IMR-90 (cell line): ENCODE measurements around the gene ENO3. TPM values are rescaled to one million over a fixed set of nuclear protein-coding genes. Genes with fewer than 3 reads are reported as not detected.
A peak's percentile ranks its signal among the peaks of the same experiment; 100 is the strongest.

Experiments
- ATAC-seq: fragments of 200-7000 bp; cut with Tn5 transposase; 2 replicates; pipeline ENCODE4 v1.9.1; 2020; ENCODE audit warnings: low read depth, mild to moderate bottlenecking, moderate library complexity
- BruUV-seq: library from RNA; stranded (reverse); fragments of 400-500 nt; replicated peaks from 2 replicates; lab custom pipeline; 2021; lab: Mats Ljungman, UMichigan
- CTCF ChIA-PET: fragments of 300-600 bp; formaldehyde crosslinking; extraction: SDS; loops from one replicate; lab custom pipeline; 2021; ENCODE audit warnings: antibody characterized with exemption; lab: Yijun Ruan, JAX
- POLR2A ChIA-PET: fragments of 300-600 bp; sonication (Branson Sonifier 250); formaldehyde crosslinking; loops from one replicate; lab custom pipeline; 2022; ENCODE audit warnings: antibody characterized with exemption; ENCODE audit not compliant: unreplicated experiment; lab: Charles Lee
- DNase-seq: peaks from one replicate; pipeline ENCODE4 v3.0.0; 2013
- H2AFZ ChIP-seq: replicated peaks from 2 replicates; pipeline ENCODE3; 2013; ENCODE audit warnings: low read length, mild to moderate bottlenecking; ENCODE audit not compliant: poor library complexity
- H2AK5ac ChIP-seq: 2 replicates; pipeline ENCODE4 v1.6.1; 2013; ENCODE audit warnings: low read depth, low read length, inconsistent platforms
- H2AK9ac ChIP-seq: replicated peaks from 2 replicates; pipeline ENCODE3; 2013; ENCODE audit warnings: mild to moderate bottlenecking, low read depth, low read length, moderate library complexity; ENCODE audit not compliant: poor library complexity
- H2BK120ac ChIP-seq: 2 replicates; pipeline ENCODE4 v1.6.1; 2013; ENCODE audit warnings: low read depth, low read length, inconsistent platforms
- H2BK15ac ChIP-seq: 3 replicates; pipeline ENCODE4 v1.6.1; 2013; ENCODE audit warnings: low read depth, low read length, inconsistent platforms
- H2BK20ac ChIP-seq: 2 replicates; pipeline ENCODE4 v1.6.1; 2013; ENCODE audit warnings: low read depth, mild to moderate bottlenecking, inconsistent platforms, low read length, moderate library complexity
- H2BK5ac ChIP-seq: 2 replicates; pipeline ENCODE4 v1.6.1; 2013; ENCODE audit warnings: mild to moderate bottlenecking, low read depth, low read length, inconsistent platforms; ENCODE audit not compliant: poor library complexity, severe bottlenecking
- H3K14ac ChIP-seq: replicated peaks from 2 replicates; pipeline ENCODE4 v1.6.1; 2013; ENCODE audit warnings: low read depth, low read length, inconsistent platforms
- H3K18ac ChIP-seq: 2 replicates; pipeline ENCODE4 v1.6.1; 2013; ENCODE audit warnings: low read depth, low read length, control low read depth
- H3K23ac ChIP-seq: 2 replicates; pipeline ENCODE4 v1.6.1; 2013; ENCODE audit warnings: low read depth, low read length, inconsistent platforms
- H3K27ac ChIP-seq: 2 replicates; pipeline ENCODE4 v1.5.1; 2013; ENCODE audit warnings: mild to moderate bottlenecking, control low read depth, low read length; ENCODE audit not compliant: insufficient read depth
- H3K27me3 ChIP-seq: 2 replicates; pipeline ENCODE4 v1.6.1; 2013; ENCODE audit warnings: low read length; ENCODE audit not compliant: control insufficient read depth, insufficient read depth
- H3K36me3 ChIP-seq: 2 replicates; pipeline ENCODE4 v1.6.1; 2013; ENCODE audit warnings: low read length, mixed read lengths; ENCODE audit not compliant: control insufficient read depth, insufficient read depth
- H3K4ac ChIP-seq: 2 replicates; pipeline ENCODE4 v1.6.1; 2013; ENCODE audit warnings: low read depth, low read length, inconsistent platforms
- H3K4me1 ChIP-seq: 2 replicates; pipeline ENCODE4 v1.6.1; 2013; ENCODE audit warnings: low read length, mixed read lengths; ENCODE audit not compliant: control insufficient read depth, insufficient read depth
- H3K4me2 ChIP-seq: 2 replicates; pipeline ENCODE4 v1.6.1; 2013; ENCODE audit warnings: low read depth, mild to moderate bottlenecking, control low read depth, low read length, moderate library complexity
- H3K4me3 ChIP-seq: 2 replicates; pipeline ENCODE4 v1.5.1; 2013; ENCODE audit warnings: low read depth, mild to moderate bottlenecking, control low read depth, low read length, moderate library complexity; ENCODE audit not compliant: insufficient read depth
- H3K56ac ChIP-seq: 2 replicates; pipeline ENCODE4 v1.6.1; 2013; ENCODE audit warnings: low read length, inconsistent platforms; ENCODE audit not compliant: insufficient read depth; ENCODE audit errors: extremely low read depth
- H3K79me1 ChIP-seq, 2 experiments: 2 replicates each; pipeline ENCODE4 v1.6.1; 2013; ENCODE audit warnings: low read length in 2 of 2, inconsistent platforms in 1 of 2, low read depth in 1 of 2
- H3K9ac ChIP-seq: 2 replicates; pipeline ENCODE4 v1.6.1; 2013; ENCODE audit warnings: low read depth, low read length, control low read depth
- H3K9me1 ChIP-seq: 2 replicates; pipeline ENCODE4 v1.6.1; 2013; ENCODE audit warnings: low read length, inconsistent platforms; ENCODE audit not compliant: insufficient read depth
- H3K9me3 ChIP-seq: 2 replicates; pipeline ENCODE4 v1.6.1; 2013; ENCODE audit warnings: low read length; ENCODE audit not compliant: control insufficient read depth, insufficient read depth
- H4K20me1 ChIP-seq: 2 replicates; pipeline ENCODE4 v1.6.1; 2013; ENCODE audit warnings: low read length, inconsistent platforms; ENCODE audit not compliant: insufficient read depth
- H4K5ac ChIP-seq: 2 replicates; pipeline ENCODE4 v1.6.1; 2013; ENCODE audit warnings: mild to moderate bottlenecking, low read depth, low read length, control low read depth
- H4K8ac ChIP-seq, 2 experiments: 2 replicates each; pipeline ENCODE4 v1.6.1; 2013; ENCODE audit warnings: low read depth in 2 of 2, low read length in 2 of 2, control low read depth in 1 of 2, inconsistent platforms in 1 of 2
- H4K91ac ChIP-seq: 2 replicates; pipeline ENCODE4 v1.6.1; 2013; ENCODE audit warnings: low read depth, low read length, inconsistent platforms; ENCODE audit not compliant: insufficient read depth
- BHLHE40 ChIP-seq: fragments of 150-350 bp; IDR thresholded peaks from 2 replicates; pipeline ENCODE4 v1.6.1; 2016; ENCODE audit warnings: mild to moderate bottlenecking, low read depth, low read length
- CEBPB ChIP-seq: IDR thresholded peaks from 2 replicates; pipeline ENCODE4 v1.6.1; 2012; ENCODE audit warnings: low read depth, low read length, improper control_type of control experiment
- CHD1 ChIP-seq: IDR thresholded peaks from 2 replicates; pipeline ENCODE4 v1.6.1; 2012; ENCODE audit warnings: low read depth, low read length, improper control_type of control experiment
- MAFK ChIP-seq: IDR thresholded peaks from 2 replicates; pipeline ENCODE4 v1.6.1; 2012; ENCODE audit warnings: low read depth, low read length, improper control_type of control experiment
- MAZ ChIP-seq: IDR thresholded peaks from 2 replicates; pipeline ENCODE4 v1.6.1; 2012; ENCODE audit warnings: low read depth, mild to moderate bottlenecking, low read length, improper control_type of control experiment, moderate library complexity, borderline replicate concordance
- NFE2L2 ChIP-seq: fragments of 150-350 bp; IDR thresholded peaks from 2 replicates; pipeline ENCODE4 v1.6.1; 2016; ENCODE audit warnings: low read depth, mild to moderate bottlenecking, low read length
- POLR2A ChIP-seq: IDR thresholded peaks from 2 replicates; pipeline ENCODE4 v1.6.1; 2012; ENCODE audit warnings: mild to moderate bottlenecking, low read depth, low read length
- RAD21 ChIP-seq: IDR thresholded peaks from 2 replicates; pipeline ENCODE4 v1.6.1; 2012; ENCODE audit warnings: low read length, improper control_type of control experiment
- RFX5 ChIP-seq: IDR thresholded peaks from 2 replicates; pipeline ENCODE4 v1.8.0; 2012; ENCODE audit warnings: low read depth, mild to moderate bottlenecking, low read length, moderate library complexity
- SMC3 ChIP-seq: fragments of 150-350 bp; IDR thresholded peaks from 2 replicates; pipeline ENCODE4 v1.6.1; 2016; ENCODE audit warnings: low read depth, mild to moderate bottlenecking, antibody characterized with exemption, low read length, moderate library complexity
- whole genome bisulfite sequencing, 2 experiments: methylation state at CpG; one replicate each; pipeline versions ENCODE4 v1.1.5 to v1.1.7; 2013; ENCODE audit warnings: missing lambda C conversion rate in 2 of 2; ENCODE audit not compliant: insufficient read length in 1 of 2; ENCODE audit errors: extremely low coverage in 2 of 2; 5-methylcytosine and 5-hydroxymethylcytosine counted together
- dilution Hi-C: fragments of 300-500 bp; cut with HindIII; formaldehyde crosslinking; loops from one replicate; pipeline ENCODE4 v1.14.3; 2018; ENCODE audit warnings: low sequenced_read_pairs; ENCODE audit not compliant: unreplicated experiment
- in situ Hi-C: fragments of 300-500 bp; cut with MboI; formaldehyde crosslinking; loops from 3 replicates; pipeline ENCODE4 v1.14.3; 2019; ENCODE audit warnings: low sequenced_read_pairs, inconsistent platforms, mixed read lengths
- intact Hi-C: fragments of 100-400 bp; cut with micrococcal nuclease; formaldehyde crosslinking; loops from 2 replicates; pipeline ENCODE4 v1.10.0; 2022
- polyA plus RNA-seq, 3 experiments: library from polyadenylated mRNA; depleted of rRNA; stranded (reverse); fragments of >200 nt; gene quantifications; 2 replicates each; pipeline ENCODE4 v1.2.3, GENCODE V29; 2012; ENCODE audit warnings: low replicate concordance in 1 of 3
- total RNA-seq: library from RNA; depleted of rRNA; stranded (reverse); fragments of >200 nt; gene quantifications from 2 replicates; pipeline ENCODE4 v1.2.3, GENCODE V29; 2012
- TF ChIP-seq, protein P1 (sequence below): fragments of 150-350 bp; IDR thresholded peaks from 2 replicates; pipeline ENCODE4 v1.6.1; 2016; ENCODE audit warnings: low read depth, mild to moderate bottlenecking, low read length, moderate library complexity, borderline replicate concordance
- TF ChIP-seq, protein P2 (sequence below): fragments of 150-350 bp; IDR thresholded peaks from 2 replicates; pipeline ENCODE4 v1.6.1; 2017; ENCODE audit warnings: mild to moderate bottlenecking, antibody characterized with exemption, low read length, low read depth

The ENO3 gene
- total and polyA plus RNA-seq, 2 of the 4 experiments (the other 2 are of a cell fraction), result 1.4 to 5.1 TPM

DNA sequence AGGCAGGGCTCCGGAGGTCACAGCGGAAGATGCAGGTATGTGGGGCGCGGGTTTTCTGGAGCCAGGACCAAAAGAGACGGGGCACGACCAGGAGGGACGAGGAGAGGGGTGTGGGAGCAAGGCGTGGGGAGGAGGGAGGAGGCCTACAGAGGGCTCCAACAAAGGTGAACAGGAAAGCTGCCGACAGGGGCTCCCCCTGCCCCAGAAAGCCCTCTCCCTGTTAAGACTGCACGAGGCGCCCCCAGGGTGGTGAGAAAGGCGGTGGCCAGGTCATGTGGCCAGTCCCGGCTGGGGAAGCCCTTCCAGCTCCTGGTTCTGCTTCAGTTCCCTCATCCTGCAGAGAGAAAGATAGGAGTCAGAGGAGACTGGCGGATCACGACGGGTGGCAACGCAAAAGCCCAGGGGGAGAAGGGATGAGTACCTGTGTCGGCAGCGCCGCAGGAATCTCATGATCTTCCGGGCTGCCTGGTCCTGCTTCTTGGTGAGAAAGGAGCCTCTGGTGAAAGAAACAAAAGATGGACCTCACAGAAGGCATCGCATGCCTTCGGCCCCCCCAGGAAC is 17.6 kb downstream of the ENO3 start:
- intact Hi-C loops, result loop anchor here (5.0 kb wide), 1 partner anchor 61 kb away; no protein-coding TSS in a partner anchor
- Histone ChIP-seq H3K14ac (peak overlapping the region; percentile 83), H3K9ac (peak overlapping the region; percentile 99), H3K27me3 (no peaks in the 10 kb centered on the region), H2AK5ac (peak overlapping the region; percentile 100), H3K9me1 (peaks cover 21% of the 10 kb centered on the region), H3K4ac (peak overlapping the region; percentile 100), H4K91ac (peak overlapping the region; percentile 99), H3K56ac (peak overlapping the region; percentile 99), H2BK20ac (peak overlapping the region; percentile 42; the same call in 1 of the 2 replicates), H3K36me3 (peaks cover 22% of the 10 kb centered on the region), H3K4me1 (peaks cover 14% of the 10 kb centered on the region), H2BK120ac (peak overlapping the region; percentile 85), H2BK15ac (peak overlapping the region; percentile 67; the same call in 2 of the 3 replicates), H4K5ac (peak overlapping the region; percentile 56), H3K4me2 (peak overlapping the region; percentile 54), H2BK5ac (peak overlapping the region; percentile 94), H4K8ac (peak overlapping the region; percentile 96 to 97), H2AK9ac (peak overlapping the region; percentile 100), H3K79me1 (peaks cover 18 to 66% of the 10 kb centered on the region in 2 experiments), H2AFZ (peak overlapping the region; percentile 91), H3K9me3 (no peaks in the 10 kb centered on the region), H4K20me1 (peaks cover 3% of the 10 kb centered on the region; the same call in 1 of the 2 replicates), H3K4me3 (peak overlapping the region; percentile 39), H3K18ac (peak overlapping the region; percentile 87), H3K23ac (peak overlapping the region; percentile 88), H3K27ac (peak overlapping the region; percentile 79)
- TF ChIP-seq, protein P1, sequence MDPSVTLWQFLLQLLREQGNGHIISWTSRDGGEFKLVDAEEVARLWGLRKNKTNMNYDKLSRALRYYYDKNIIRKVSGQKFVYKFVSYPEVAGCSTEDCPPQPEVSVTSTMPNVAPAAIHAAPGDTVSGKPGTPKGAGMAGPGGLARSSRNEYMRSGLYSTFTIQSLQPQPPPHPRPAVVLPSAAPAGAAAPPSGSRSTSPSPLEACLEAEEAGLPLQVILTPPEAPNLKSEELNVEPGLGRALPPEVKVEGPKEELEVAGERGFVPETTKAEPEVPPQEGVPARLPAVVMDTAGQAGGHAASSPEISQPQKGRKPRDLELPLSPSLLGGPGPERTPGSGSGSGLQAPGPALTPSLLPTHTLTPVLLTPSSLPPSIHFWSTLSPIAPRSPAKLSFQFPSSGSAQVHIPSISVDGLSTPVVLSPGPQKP, result no peak
- TF ChIP-seq NFE2L2 (no peak), POLR2A (no peak; the same call in 1 of the 2 replicates), BHLHE40 (no peak), CEBPB (no peak), SMC3 (no peak), MAZ (no peak), CHD1 (no peak), RAD21 (no peak), RFX5 (no peak), MAFK (no peak)
- TF ChIP-seq, protein P2, sequence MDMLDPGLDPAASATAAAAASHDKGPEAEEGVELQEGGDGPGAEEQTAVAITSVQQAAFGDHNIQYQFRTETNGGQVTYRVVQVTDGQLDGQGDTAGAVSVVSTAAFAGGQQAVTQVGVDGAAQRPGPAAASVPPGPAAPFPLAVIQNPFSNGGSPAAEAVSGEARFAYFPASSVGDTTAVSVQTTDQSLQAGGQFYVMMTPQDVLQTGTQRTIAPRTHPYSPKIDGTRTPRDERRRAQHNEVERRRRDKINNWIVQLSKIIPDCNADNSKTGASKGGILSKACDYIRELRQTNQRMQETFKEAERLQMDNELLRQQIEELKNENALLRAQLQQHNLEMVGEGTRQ, result no peak; the same call in 1 of the 2 replicates
- WGBS, 2 experiments, result 11% methylated on average over 12 of the region's 23 CpGs; no CpG with 5 or more reads in 1 of the 2 experiments
- ATAC-seq (no peak), DNase-seq (no peak)
- ChIA-PET CTCF (interaction anchor here (1.7 kb wide), 1 partner anchor 19 kb away, joined by 11 read pairs; the partner anchor contains the start of gene CAMTA2), POLR2A (interaction anchor here (0.6 to 1.4 kb wide), 2 partner anchors 10 to 158 kb away, joined by 4 read pairs; no protein-coding TSS in a partner anchor)
- BruUV-seq, result TSS peak; percentile 71
- in situ Hi-C loops, result no loop called here
- dilution Hi-C loops, result no loop called here
